DMS53 treated with DMSO at 0.1 percent for 48 hours (cell line): ENCODE data around the gene BARX1.

ENCODE experiments used
- DNase-seq: peaks from one replicate; lab custom pipeline; 2025; ENCODE audit not compliant: unreplicated experiment; lab: John Stamatoyannopoulos, UW

BARX1 gene

GRCh38 chr9:93902780-93903655 is 52.1 kb downstream of the BARX1 start:
- DNase-seq: no peak

- no peak for DNase-seq
Measured at GRCh38 chr9:93902051-93902779, 52.9 kb downstream of the BARX1 start.
